SHP77 treated with DMSO at 0.1 percent for 48 hours (cell line): ENCODE data around the gene GSTT4.
"Not testable (repeated sequence)": the region's sequence is repeated elsewhere in the genome, so short reads cannot be mapped to it uniquely, and the experiment has no call there.

Source experiments
- DNase-seq: peaks from one replicate; lab custom pipeline; 2025; lab: John Stamatoyannopoulos, UW

Gene GSTT4

GRCh38 chr22:23986538-23987178 is 18.6 kb downstream of the GSTT4 start:
- not testable (repeated sequence) for DNase-seq

- DNase-seq: not testable (repeated sequence)
Measured at GRCh38 chr22:23986089-23986488, 19.2 kb downstream of the GSTT4 start.

GRCh38 chr22:23984430-23984829 is 20.8 kb downstream of the GSTT4 start:
- no peak for DNase-seq

GRCh38 chr22:23980567-23980966 is 24.7 kb downstream of the GSTT4 start:
- not testable (repeated sequence) for DNase-seq

GRCh38 chr22:23979557-23980240 is 25.6 kb downstream of the GSTT4 start, which contains the start of gene GSTT2:
GSTT2 (plus strand) TSS chr22:23980134.
- not testable (repeated sequence) for DNase-seq

GRCh38 chr22:23977304-23977703 is 27.9 kb downstream of the GSTT4 start:
- not testable (repeated sequence) for DNase-seq

GRCh38 chr22:23974836-23975352 is 30.4 kb downstream of the GSTT4 start:
- not testable (repeated sequence) for DNase-seq

GRCh38 chr22:23974345-23974744 is 30.9 kb downstream of the GSTT4 start, which contains the start of gene DDT:
DDT (minus strand) TSS chr22:23974441; CDS start chr22:23974414, 27 bp downstream.
- not testable (repeated sequence) for DNase-seq

- not testable (repeated sequence) for DNase-seq
Measured at GRCh38 chr22:23971927-23972326, 33.3 kb downstream of the GSTT4 start.

GRCh38 chr22:23970816-23971486 is 34.3 kb downstream of the GSTT4 start:
- no peak for DNase-seq

- no peak for DNase-seq
Measured at GRCh38 chr22:23970201-23970641, 35.0 kb downstream of the GSTT4 start.

GRCh38 chr22:23969071-23969470 is 36.2 kb downstream of the GSTT4 start:
- DNase-seq: no peak

GRCh38 chr22:23966568-23966967 is 38.7 kb downstream of the GSTT4 start, which contains the start of gene DDTL:
DDTL (plus strand) TSS chr22:23966888; CDS start chr22:23966915, 27 bp downstream.
- not testable (repeated sequence) for DNase-seq

- not testable (repeated sequence) for DNase-seq
Measured at GRCh38 chr22:23966094-23966493, 39.2 kb downstream of the GSTT4 start.

GRCh38 chr22:23961084-23961771 is 44.0 kb downstream of the GSTT4 start, which contains the start of gene GSTT2B:
GSTT2B (minus strand) TSS chr22:23961195; CDS start chr22:23961131, 64 bp downstream.
- DNase-seq: not testable (repeated sequence)

- peak; percentile 44 for DNase-seq
Measured at GRCh38 chr22:23956301-23956900, 48.9 kb downstream of the GSTT4 start.

- not testable (repeated sequence) for DNase-seq
Measured at GRCh38 chr22:23955886-23956285, 49.4 kb downstream of the GSTT4 start.

- not testable (repeated sequence) for DNase-seq
Measured at GRCh38 chr22:23954991-23955305, 50.3 kb downstream of the GSTT4 start.

GRCh38 chr22:23954193-23954990 is 50.9 kb downstream of the GSTT4 start:
- DNase-seq: not testable (repeated sequence)

GRCh38 chr22:23953485-23953884 is 51.8 kb downstream of the GSTT4 start:
- not testable (repeated sequence) for DNase-seq
